ENCODE data around the gene ZFP92.

GRCh38 chrX:153384390-153384789 is 26.9 kb upstream of the ZFP92 start:
- TF ChIP-seq, protein P1, sequence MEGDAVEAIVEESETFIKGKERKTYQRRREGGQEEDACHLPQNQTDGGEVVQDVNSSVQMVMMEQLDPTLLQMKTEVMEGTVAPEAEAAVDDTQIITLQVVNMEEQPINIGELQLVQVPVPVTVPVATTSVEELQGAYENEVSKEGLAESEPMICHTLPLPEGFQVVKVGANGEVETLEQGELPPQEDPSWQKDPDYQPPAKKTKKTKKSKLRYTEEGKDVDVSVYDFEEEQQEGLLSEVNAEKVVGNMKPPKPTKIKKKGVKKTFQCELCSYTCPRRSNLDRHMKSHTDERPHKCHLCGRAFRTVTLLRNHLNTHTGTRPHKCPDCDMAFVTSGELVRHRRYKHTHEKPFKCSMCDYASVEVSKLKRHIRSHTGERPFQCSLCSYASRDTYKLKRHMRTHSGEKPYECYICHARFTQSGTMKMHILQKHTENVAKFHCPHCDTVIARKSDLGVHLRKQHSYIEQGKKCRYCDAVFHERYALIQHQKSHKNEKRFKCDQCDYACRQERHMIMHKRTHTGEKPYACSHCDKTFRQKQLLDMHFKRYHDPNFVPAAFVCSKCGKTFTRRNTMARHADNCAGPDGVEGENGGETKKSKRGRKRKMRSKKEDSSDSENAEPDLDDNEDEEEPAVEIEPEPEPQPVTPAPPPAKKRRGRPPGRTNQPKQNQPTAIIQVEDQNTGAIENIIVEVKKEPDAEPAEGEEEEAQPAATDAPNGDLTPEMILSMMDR (conservative IDR thresholded peaks at IDR 0.05; ENCODE audit: low read length) = no peak
- no peak for TF ChIP-seq EZH2phosphoT487 (IDR thresholded peaks at IDR 0.05; ENCODE audit: borderline replicate concordance, low read depth, low read length)
